ENCODE data around the gene ARMCX1.
"Not testable (repeated sequence)": the region's sequence is repeated elsewhere in the genome, so short reads cannot be mapped to it uniquely, and the experiment has no call there.

DNA sequence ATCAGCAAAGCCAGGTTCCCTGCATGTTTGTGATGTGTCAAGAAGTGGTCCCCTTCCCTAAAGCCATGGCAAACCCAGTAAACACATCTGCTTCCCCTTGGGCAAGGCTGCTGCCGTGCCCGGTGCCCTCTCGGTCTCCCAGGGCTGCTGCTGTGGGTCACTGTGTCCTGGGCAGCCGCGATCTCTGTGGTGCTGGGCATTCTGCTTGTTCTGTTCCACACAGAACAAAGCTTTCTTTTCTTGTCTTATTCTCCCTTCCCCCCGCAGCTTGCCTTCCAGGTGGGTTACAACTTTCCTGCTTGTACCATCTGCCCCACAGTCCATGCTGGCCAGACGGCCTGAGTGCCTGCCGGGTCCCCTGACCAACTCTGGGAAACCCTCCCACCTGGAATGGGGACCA lies 49.2 kb downstream of the ARMCX1 start:
- TF ChIP-seq, protein P1, sequence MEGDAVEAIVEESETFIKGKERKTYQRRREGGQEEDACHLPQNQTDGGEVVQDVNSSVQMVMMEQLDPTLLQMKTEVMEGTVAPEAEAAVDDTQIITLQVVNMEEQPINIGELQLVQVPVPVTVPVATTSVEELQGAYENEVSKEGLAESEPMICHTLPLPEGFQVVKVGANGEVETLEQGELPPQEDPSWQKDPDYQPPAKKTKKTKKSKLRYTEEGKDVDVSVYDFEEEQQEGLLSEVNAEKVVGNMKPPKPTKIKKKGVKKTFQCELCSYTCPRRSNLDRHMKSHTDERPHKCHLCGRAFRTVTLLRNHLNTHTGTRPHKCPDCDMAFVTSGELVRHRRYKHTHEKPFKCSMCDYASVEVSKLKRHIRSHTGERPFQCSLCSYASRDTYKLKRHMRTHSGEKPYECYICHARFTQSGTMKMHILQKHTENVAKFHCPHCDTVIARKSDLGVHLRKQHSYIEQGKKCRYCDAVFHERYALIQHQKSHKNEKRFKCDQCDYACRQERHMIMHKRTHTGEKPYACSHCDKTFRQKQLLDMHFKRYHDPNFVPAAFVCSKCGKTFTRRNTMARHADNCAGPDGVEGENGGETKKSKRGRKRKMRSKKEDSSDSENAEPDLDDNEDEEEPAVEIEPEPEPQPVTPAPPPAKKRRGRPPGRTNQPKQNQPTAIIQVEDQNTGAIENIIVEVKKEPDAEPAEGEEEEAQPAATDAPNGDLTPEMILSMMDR (tag by site-specific recombination; IDR thresholded peaks at IDR 0.05), result not testable (repeated sequence)
- not testable (repeated sequence) for TF ChIP-seq BCL11A (tag by site-specific recombination; IDR thresholded peaks at IDR 0.05; ENCODE audit: low read depth); ZFP41 (tag by site-specific recombination; IDR thresholded peaks at IDR 0.05; ENCODE audit: borderline replicate concordance); ZNF121 (tag by site-specific recombination; IDR thresholded peaks at IDR 0.05); YY1 (tag by site-specific recombination; IDR thresholded peaks at IDR 0.05); ZNF266 (tag by site-specific recombination; IDR thresholded peaks at IDR 0.05; ENCODE audit: low read depth); ZFP37 (tag by site-specific recombination; IDR thresholded peaks at IDR 0.05)
- TF ChIP-seq, protein P2, sequence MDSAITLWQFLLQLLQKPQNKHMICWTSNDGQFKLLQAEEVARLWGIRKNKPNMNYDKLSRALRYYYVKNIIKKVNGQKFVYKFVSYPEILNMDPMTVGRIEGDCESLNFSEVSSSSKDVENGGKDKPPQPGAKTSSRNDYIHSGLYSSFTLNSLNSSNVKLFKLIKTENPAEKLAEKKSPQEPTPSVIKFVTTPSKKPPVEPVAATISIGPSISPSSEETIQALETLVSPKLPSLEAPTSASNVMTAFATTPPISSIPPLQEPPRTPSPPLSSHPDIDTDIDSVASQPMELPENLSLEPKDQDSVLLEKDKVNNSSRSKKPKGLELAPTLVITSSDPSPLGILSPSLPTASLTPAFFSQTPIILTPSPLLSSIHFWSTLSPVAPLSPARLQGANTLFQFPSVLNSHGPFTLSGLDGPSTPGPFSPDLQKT (IDR thresholded peaks at IDR 0.05; ENCODE audit: borderline replicate concordance, low read depth, low read length), result not testable (repeated sequence)
- TF ChIP-seq, protein P3, sequence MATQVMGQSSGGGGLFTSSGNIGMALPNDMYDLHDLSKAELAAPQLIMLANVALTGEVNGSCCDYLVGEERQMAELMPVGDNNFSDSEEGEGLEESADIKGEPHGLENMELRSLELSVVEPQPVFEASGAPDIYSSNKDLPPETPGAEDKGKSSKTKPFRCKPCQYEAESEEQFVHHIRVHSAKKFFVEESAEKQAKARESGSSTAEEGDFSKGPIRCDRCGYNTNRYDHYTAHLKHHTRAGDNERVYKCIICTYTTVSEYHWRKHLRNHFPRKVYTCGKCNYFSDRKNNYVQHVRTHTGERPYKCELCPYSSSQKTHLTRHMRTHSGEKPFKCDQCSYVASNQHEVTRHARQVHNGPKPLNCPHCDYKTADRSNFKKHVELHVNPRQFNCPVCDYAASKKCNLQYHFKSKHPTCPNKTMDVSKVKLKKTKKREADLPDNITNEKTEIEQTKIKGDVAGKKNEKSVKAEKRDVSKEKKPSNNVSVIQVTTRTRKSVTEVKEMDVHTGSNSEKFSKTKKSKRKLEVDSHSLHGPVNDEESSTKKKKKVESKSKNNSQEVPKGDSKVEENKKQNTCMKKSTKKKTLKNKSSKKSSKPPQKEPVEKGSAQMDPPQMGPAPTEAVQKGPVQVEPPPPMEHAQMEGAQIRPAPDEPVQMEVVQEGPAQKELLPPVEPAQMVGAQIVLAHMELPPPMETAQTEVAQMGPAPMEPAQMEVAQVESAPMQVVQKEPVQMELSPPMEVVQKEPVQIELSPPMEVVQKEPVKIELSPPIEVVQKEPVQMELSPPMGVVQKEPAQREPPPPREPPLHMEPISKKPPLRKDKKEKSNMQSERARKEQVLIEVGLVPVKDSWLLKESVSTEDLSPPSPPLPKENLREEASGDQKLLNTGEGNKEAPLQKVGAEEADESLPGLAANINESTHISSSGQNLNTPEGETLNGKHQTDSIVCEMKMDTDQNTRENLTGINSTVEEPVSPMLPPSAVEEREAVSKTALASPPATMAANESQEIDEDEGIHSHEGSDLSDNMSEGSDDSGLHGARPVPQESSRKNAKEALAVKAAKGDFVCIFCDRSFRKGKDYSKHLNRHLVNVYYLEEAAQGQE (tag by site-specific recombination; IDR thresholded peaks at IDR 0.05), result not testable (repeated sequence)
- TF ChIP-seq, protein P4, sequence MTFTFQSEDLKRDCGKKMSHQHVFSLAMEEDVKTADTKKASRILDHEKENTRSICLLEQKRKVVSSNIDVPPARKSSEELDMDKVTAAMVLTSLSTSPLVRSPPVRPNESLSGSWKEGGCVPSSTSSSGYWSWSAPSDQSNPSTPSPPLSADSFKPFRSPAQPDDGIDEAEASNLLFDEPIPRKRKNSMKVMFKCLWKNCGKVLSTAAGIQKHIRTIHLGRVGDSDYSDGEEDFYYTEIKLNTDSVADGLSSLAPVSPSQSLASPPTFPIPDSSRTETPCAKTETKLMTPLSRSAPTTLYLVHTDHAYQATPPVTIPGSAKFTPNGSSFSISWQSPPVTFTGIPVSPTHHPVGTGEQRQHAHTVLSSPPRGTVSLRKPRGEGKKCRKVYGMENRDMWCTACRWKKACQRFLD (tag by site-specific recombination; IDR thresholded peaks at IDR 0.05), result not testable (repeated sequence)
- TF ChIP-seq, protein P5, sequence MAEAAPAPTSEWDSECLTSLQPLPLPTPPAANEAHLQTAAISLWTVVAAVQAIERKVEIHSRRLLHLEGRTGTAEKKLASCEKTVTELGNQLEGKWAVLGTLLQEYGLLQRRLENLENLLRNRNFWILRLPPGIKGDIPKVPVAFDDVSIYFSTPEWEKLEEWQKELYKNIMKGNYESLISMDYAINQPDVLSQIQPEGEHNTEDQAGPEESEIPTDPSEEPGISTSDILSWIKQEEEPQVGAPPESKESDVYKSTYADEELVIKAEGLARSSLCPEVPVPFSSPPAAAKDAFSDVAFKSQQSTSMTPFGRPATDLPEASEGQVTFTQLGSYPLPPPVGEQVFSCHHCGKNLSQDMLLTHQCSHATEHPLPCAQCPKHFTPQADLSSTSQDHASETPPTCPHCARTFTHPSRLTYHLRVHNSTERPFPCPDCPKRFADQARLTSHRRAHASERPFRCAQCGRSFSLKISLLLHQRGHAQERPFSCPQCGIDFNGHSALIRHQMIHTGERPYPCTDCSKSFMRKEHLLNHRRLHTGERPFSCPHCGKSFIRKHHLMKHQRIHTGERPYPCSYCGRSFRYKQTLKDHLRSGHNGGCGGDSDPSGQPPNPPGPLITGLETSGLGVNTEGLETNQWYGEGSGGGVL (tag by site-specific recombination; IDR thresholded peaks at IDR 0.05), result not testable (repeated sequence)
- TF ChIP-seq, protein P6, sequence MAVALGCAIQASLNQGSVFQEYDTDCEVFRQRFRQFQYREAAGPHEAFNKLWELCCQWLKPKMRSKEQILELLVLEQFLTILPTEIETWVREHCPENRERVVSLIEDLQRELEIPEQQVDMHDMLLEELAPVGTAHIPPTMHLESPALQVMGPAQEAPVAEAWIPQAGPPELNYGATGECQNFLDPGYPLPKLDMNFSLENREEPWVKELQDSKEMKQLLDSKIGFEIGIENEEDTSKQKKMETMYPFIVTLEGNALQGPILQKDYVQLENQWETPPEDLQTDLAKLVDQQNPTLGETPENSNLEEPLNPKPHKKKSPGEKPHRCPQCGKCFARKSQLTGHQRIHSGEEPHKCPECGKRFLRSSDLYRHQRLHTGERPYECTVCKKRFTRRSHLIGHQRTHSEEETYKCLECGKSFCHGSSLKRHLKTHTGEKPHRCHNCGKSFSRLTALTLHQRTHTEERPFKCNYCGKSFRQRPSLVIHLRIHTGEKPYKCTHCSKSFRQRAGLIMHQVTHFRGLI (tag by site-specific recombination; IDR thresholded peaks at IDR 0.05), result not testable (repeated sequence)
